GM15510 (cell line): Measurements from ENCODE around the gene HRAS.

Experiments used
- POLR2A ChIP-seq: IDR thresholded peaks from 3 replicates; pipeline ENCODE4 v1.6.1; 2011; ENCODE audit warnings: borderline replicate concordance; ENCODE audit not compliant: insufficient read length; ENCODE audit errors: extremely low read depth

The HRAS gene

DNA sequence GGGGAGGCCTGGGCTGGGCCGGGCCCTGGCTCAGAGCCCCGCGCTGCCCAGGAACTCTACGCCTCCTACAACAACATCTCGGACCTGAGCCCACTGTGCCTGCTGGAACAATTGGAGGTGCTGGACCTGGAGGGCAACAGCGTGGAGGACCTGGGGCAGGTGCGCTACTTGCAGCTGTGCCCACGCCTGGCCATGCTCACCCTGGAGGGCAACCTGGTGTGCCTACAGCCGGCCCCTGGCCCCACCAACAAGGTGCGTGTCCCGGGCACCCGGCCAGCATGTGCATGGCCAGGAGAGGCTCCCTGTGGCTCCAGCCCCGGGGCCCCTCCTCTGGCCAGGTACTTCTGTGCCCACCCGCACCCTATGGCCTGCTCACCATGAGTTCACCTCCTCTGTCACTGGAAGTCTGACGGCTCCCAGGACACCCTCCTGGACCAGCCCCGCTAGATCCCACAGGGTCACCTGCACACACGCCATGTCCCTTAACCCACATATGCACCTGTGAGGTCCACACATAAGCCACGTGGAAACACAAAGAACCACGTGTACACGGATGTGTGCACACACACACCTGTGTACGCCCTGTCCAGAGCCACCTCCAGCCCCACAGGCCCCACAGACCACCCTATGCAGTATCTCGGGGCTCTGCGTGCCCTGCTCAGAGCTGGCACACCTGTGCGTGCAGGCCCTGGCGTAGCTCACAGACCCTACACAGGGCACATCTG is 14.8 kb upstream of the HRAS start:
- no peak for TF ChIP-seq POLR2A

DNA sequence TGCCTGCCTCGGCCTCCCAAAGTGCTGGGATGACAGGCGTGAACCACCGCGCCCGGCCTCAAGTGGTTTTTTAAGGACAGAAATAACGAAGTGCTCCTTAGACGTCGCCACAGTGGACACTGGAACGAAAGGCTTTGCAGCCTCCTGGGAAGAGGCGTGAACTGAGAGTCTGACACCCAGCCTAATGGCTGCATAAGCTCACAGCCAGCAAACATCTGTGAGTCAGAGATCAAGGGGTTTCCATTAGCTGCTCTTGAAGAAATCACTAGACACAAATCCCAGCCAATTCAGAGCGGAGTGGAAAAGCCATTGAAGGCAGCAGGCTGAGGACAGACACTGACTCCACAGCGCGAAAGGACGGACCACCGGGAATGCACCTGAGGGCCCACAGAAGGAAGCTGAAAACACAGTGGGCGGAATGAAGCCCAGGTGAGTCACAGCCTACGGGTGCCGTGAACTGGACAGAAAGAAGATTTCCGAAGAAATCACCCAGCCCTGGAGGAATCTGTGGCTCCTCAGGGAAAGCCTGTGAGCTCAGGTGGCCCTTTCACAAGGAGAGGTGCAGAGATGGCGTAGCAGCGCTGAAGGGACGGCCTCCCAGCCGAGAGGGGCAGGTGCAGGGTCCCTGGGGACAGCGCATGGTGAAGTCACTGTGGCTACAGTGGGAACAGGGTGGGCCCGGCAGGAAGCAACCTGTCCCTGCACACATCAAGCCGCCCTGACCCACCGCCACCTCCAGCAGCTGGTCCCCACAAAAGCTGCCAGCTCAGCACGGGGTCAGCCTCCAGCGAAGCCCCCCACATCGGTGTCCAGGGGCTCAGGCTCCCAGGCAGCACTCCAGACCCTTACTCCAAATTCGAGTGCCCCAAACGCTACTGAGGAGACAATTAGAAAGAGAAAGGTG is 13.6 kb upstream of the HRAS start:
- no peak for TF ChIP-seq POLR2A

DNA sequence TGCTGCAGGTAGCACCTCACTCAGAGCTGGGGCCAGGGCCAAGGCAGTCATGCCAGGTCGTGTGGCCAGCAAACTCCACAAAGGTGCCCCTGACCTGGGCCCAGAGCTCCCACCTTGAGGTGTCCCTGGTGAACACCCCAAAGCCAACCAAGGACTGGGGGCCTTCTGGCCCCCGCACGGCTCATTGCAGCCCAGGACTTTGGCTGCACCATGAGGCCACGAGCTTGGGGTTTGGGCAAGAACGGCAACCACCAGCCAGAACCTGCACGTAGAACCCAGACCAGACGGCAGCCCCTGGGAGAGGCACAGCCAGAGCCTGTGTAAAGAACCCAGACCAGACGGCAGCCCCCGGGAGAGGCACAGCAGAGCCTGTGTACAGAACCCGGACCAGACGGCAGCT is 9.8 kb upstream of the HRAS start:
- no peak for TF ChIP-seq POLR2A

DNA sequence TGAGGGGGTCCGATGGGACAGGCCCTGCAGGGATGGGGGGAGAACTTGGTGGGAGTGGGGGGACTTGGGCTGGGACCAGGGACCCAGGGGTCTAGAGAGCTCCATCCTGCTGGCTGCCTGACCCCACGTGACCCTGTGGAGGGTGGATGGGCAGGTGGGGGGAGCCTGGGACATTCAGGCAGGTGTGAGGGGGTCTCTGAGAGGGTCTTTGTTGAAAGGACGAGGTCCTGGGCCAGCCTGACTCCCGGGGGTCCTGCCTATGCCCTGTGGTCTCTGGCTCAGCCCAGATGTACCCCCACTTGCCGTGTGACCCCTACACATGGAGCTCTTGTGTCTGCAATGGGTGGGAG is 9.4 kb upstream of the HRAS start:
- no peak for TF ChIP-seq POLR2A

DNA sequence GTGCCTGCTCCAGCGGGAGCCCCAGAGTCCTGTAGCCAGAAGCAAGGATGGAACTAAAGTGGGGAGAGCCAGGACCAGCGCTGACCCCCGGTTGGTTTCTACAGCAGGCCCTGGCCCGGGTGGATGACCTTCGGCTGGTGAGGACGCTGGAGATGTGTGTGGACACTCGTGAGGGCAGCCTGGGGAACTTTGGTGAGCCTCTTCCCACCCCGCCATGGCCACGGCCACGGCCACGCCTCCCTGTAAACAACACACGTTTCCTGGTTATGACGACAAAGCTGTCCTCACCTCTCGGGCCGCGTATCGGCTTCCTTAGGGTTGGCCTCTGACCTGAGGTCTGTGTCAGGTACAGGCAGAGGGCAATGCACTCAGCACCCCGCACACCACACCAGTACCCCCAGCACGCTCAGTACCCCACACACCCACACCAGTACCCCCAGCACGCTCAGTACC is 6.1 kb upstream of the HRAS start:
- TF ChIP-seq POLR2A, result no peak

DNA sequence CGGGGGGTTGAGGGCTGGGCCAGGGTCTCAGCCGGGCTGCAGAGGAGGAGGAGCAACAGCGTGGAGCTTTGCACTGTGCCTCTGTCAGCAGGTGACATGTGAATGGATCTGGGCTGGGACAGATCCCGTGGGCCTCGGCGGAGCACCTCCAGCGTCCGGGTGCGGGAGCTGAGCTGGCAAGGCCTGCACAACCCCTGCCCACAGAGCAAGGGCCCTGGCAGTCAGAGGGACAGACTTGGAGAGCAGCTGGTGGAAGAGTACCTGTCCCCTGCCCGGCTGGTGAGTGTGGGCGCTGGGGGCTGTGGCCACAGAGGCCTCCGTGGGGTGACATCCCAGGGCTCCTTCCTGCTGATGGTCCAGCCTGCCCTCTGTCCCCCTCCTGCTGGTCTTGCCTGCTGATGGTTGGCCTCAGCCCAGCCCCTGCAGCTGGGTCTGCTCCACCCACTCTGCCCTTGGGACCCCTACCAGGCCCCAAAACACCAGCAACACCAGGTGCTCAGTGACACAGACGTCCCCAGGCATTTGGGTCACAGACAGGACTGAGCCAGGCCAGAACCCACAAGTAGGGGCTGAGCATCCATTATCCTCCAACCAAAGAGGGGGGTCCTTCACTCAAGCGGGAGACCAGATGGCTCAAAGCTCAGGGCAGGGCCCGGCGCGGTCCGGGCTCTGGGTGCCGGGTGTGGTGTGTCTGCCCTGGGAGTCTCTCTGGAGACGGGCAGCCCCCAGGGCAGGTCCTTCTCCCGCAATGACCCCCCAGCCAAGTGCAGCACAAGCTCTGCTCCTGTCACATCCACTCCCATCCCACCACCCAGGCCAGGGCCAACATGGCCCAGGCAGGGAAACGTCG is 5.4 kb upstream of the HRAS start:
- TF ChIP-seq POLR2A, result no peak

DNA sequence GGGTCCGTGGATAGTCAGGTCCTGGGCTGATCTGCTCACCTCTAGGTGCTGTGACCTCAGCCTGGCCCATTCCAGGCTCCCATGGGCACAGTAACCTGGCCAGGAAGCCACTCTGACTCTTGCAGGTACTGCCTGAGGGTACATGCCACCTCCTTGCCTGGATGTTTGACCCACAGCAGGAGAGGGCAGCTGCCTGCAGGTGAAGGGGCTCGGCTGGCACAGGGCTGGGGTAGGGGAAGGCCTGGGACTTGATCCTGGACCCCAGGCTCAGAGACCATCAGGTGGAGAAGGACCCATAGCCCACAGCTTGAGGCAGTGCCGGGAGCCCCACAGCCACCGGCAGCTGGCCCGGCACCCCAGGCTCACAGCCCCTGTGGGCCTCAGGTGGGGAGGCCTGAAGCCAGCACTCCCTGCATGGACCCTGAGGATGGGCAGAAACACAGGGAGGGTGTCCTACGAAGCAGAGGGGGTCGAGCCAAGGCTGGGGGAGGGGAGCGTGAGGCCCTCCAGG is 4.7 kb upstream of the HRAS start:
- no peak for TF ChIP-seq POLR2A

DNA sequence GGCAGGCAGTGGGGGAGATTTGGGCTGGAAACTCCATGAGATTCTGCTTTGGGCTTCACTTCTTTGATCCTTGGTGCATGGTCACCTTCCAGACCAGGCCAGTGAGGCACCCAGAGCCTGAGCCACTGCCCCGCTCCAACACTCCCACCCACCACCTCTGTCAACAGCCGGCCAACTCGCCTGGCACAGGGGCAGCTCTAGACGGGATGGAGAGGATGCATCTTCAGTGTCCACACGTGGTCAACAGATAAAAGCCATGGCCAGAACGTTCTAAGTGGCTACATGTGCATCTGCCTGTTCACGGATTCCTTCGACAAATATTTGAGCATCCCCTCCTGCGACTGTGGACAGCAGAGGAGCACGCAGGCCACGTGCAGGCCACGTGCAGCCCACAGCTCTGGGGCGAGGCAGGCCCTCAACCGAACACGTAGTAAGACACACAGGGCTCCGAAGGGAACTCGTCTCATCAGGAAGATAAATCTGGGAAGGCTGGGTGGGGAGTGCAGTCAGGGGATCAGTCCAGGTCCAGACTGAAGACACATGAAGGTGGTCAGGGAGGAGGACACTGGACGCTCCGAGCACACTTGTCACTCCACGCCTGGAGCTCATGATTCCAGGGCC is 3.2 kb upstream of the HRAS start:
- TF ChIP-seq POLR2A, result no peak

DNA sequence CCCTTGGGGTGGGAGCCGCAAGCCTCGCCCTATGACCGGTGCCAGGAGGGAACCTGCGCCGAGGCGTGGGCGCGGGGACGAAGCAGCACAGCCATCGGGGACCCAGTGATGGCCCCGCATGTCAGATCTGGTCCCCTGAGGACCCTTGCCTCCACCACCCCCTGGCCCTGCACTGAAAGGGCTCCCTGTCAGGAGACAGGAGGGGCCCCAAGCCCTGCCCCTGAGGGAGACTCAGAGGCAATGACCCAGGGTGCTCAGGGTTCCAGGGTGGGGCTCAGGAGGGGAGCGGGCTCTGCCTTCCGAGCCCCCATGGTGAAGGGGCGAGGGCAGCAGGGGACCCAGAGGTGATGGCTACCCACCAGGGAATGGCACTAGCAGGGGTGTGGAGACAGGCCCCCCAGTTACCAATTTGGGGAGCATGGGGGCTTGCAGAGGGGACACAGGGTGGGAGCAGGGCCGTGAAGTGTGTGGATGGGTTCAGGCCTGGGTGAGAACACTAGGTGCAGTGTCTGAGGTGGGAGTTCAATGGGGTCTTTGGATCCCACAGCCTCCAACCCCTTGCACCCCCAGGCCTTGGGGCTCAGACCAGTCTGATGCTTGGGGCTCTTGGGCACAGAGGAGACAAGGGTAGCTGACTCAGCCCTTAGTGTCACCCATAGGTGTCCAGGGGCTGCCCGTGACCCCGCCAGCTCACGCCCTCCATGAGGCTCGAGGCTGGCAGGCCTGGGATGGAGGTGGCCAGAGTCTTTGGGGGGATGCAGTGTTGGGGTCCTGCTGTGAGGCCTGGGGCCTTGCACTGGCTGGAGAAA is 2.5 kb upstream of the HRAS start:
- TF ChIP-seq POLR2A, result no peak

DNA sequence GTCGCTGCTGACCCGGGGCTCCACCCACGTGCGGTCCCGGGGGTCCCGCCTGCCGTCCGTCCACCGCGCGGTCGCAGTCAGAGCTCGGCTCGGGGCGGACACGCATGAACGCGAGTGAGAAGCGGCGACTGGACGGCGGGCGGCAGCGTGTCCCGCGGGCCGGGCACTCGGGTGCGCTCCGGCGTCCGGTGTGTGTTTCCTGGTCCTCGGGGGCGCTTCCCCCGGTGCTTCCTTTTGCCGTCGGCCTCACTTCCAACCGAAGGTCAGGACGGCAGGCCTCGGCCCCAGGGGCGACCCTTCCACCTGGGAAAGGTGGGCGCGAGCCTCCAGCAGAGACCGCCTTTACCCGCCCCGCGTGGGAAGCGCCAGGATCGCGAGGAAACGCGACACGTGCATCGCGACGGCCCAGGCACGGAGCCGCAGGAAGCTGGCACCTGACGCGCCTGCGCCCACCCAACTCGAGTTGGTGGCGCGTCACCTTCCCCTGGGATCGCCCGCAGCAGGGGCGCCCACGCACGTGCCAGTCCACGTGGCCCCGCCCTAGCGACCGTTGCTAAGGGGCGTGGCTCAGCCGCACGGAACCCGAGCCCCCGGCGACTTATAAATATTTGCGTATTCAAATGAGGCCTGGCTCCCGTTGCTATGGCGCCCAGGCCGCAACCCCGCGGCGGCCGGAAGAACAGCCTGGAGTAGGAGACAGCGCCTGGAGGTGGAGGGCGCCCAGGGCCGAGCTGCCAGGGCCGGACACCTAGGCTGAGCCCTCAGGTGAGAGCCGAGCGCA is 1.7 kb upstream of the HRAS start, which contains the start of gene LRRC56:
LRRC56 (plus strand) TSS at position 687 of the 781 bp plus-strand sequence. CDS start 3,158 bp downstream, outside the sequence.
- TF ChIP-seq POLR2A, result peak; percentile 51

DNA sequence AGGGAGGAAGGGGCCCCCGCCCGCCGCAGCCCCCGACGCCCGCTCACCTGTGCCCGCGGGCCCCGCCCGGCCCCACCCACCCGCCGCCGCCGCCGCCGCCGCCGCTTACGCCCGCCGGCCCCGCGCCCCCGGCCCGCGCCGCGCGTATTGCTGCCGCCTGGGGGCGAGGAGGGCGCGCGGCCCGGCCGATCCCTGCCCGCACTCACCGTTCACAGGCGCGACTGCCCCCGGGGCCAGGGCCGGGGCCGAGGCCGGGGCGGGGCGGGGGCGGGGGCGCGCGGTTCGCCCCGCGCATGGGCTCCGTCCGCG is 212 bp downstream of the HRAS start:
- TF ChIP-seq POLR2A, result no peak

DNA sequence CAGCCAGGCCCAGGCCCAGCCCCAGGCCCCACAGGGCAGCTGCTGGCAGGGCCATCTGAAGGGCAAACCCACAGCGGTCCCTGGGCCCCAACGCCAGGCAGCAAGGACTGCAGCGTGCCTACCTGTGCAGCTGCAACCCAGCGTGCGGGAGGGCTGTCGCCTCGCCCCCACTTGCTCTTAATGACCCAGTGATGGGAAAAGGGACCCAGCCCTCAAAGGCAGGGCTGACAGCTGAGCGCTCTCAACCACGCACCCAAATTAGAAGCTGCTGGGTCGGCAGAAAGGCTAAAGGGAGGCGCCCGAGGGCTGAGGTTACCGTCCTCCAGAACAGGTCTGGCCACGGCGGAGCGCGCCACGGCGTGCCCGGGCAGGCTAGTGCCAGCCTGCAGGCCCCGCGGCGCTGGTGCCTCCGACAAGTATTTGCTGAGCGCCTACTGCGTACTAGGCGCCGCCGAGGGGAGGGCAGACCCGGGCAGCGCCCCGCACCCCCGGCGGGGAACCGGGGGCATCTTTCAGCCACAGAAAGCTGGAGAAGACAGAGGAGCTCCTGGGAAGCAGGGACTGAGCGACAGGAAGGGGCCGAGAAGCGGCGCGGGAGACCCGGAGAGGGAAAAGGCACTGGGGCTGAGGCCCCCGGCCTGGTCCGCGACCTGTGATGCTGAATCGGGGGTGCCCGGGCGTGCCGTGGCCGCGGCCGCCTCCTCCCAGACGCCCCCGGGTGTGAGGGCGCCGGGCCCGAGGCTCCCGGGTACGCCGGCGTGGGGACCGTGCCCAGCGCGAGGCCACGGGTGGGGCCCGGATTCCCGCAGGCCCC is 773 bp downstream of the HRAS start:
- no peak for TF ChIP-seq POLR2A

DNA sequence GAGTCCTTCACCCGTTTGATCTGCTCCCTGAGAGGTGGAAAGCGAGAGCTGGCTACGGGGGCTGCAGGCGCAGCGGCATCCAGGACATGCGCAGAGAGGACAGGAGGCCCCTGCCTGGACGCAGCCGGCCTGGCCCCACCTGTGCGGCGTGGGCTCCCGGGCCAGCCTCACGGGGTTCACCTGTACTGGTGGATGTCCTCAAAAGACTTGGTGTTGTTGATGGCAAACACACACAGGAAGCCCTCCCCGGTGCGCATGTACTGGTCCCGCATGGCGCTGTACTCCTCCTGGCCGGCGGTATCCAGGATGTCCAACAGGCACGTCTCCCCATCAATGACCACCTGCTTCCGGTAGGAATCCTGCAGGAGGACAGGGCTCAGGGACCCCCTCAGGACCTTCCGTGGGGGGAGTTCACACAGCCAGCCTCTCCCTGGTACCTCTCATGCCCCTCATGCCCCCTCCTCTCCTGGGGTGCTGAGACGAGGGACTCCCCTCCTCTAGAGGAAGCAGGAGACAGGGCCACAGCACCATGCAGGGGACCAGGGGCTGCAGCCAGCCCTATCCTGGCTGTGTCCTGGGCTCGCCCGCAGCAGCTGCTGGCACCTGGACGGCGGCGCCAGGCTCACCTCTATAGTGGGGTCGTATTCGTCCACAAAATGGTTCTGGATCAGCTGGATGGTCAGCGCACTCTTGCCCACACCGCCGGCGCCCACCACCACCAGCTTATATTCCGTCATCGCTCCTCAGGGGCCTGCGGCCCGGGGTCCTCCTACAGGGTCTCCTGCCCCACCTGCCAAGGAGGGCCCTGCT is 1.6 kb downstream of the HRAS start:
- no peak for TF ChIP-seq POLR2A
